Caco-2 (cell line): Measurements from ENCODE around the gene COL4A4. TPM values are rescaled to one million over a fixed set of nuclear protein-coding genes. Genes with fewer than 3 reads are reported as not detected.

ENCODE experiments used
- Bru-seq: library from RNA; stranded (reverse); fragments of 400-500 nt; gene quantifications from one replicate; lab custom pipeline; 2021; lab: Mats Ljungman, UMichigan
- BruChase-seq, 2 experiments: library from RNA; stranded (reverse); fragments of 400-500 nt; gene quantifications; one replicate each; lab custom pipeline; 2021; lab: Mats Ljungman, UMichigan
- BruUV-seq: library from RNA; stranded (reverse); fragments of 400-500 nt; replicated peaks from 2 replicates; lab custom pipeline; 2021; lab: Mats Ljungman, UMichigan
- CTCF ChIA-PET: fragments of 300-600 bp; sonication (Branson Sonifier 250); formaldehyde crosslinking; loops from one replicate; lab custom pipeline; 2022; ENCODE audit warnings: antibody characterized with exemption; lab: Charles Lee
- POLR2A ChIA-PET: fragments of 300-600 bp; sonication (Branson Sonifier 250); formaldehyde crosslinking; loops from one replicate; lab custom pipeline; 2022; ENCODE audit warnings: antibody characterized with exemption; lab: Charles Lee
- DNase-seq, 2 experiments: peaks; one replicate each; pipeline versions ENCODE4 v3.0.0 to v3.0.0-alpha.2; 2020 to 2022
- H3K27me3 ChIP-seq: replicated peaks from 2 replicates; pipeline ENCODE4 v1.6.0; 2011; ENCODE audit warnings: low read length; ENCODE audit not compliant: control insufficient read depth, insufficient read depth
- H3K36me3 ChIP-seq: 2 replicates; pipeline ENCODE4 v1.5.1; 2011; ENCODE audit warnings: low read length; ENCODE audit not compliant: control insufficient read depth, insufficient read depth
- H3K4me1 ChIP-seq: fragments of 250-450 bp; sonication (Bioruptor Pico); 2 replicates; pipeline ENCODE4 v1.5.1; 2020; ENCODE audit warnings: mild to moderate bottlenecking
- H3K4me3 ChIP-seq: 2 replicates; pipeline ENCODE4 v1.5.1; 2011; ENCODE audit warnings: low read depth, mild to moderate bottlenecking, control low read depth, low read length
- H3K9me3 ChIP-seq: fragments of 250-450 bp; sonication (Bioruptor Pico); 2 replicates; pipeline ENCODE4 v1.5.1; 2020; ENCODE audit warnings: mild to moderate bottlenecking, moderate library complexity
- H3K27ac Mint-ChIP-seq: one replicate; pipeline ENCODE4 v1.8.0; 2022; ENCODE audit warnings: mixed read lengths; ENCODE audit not compliant: unreplicated experiment
- H3K27me3 Mint-ChIP-seq: one replicate; pipeline ENCODE4 v1.8.0; 2022; ENCODE audit warnings: mixed read lengths; ENCODE audit not compliant: insufficient read depth, unreplicated experiment
- H3K36me3 Mint-ChIP-seq: one replicate; pipeline ENCODE4 v1.8.0; 2022; ENCODE audit warnings: mild to moderate bottlenecking, mixed read lengths; ENCODE audit not compliant: insufficient read depth, unreplicated experiment
- H3K4me1 Mint-ChIP-seq: one replicate; pipeline ENCODE4 v1.8.0; 2022; ENCODE audit warnings: low read depth, mixed read lengths; ENCODE audit not compliant: unreplicated experiment
- H3K4me3 Mint-ChIP-seq: one replicate; pipeline ENCODE4 v1.8.0; 2022; ENCODE audit warnings: mild to moderate bottlenecking, moderate library complexity, mixed read lengths; ENCODE audit not compliant: unreplicated experiment
- H3K9me3 Mint-ChIP-seq: one replicate; pipeline ENCODE4 v1.8.0; 2022; ENCODE audit warnings: mixed read lengths; ENCODE audit not compliant: unreplicated experiment
- intact Hi-C: fragments of 100-400 bp; cut with micrococcal nuclease; formaldehyde crosslinking; loops from one replicate; pipeline ENCODE4 v1.10.0; 2022; ENCODE audit not compliant: unreplicated experiment
- long read RNA-seq: library from polyadenylated mRNA; stranded (forward); transcript quantifications from one replicate; pipeline ENCODE4 v2.0.0, GENCODE V29; 2022
- total RNA-seq: library from RNA; stranded (reverse); gene quantifications from 2 replicates; pipeline ENCODE4 v1.2.3, GENCODE V29; 2022
- TF ChIP-seq, protein P1 (sequence below), 2 experiments: fragments of 200-600 bp in 1 of 2; IDR thresholded peaks; 1 replicate in 1 of 2; 2 replicates in 1 of 2; pipeline versions ENCODE4 v1.5.1 to v1.8.0; 2011 to 2022; ENCODE audit warnings: antibody characterized with exemption in 1 of 2, control low read depth in 1 of 2, inconsistent platforms in 1 of 2, low read depth in 1 of 2, low read length in 1 of 2, mild to moderate bottlenecking in 1 of 2, moderate library complexity in 1 of 2; ENCODE audit not compliant: insufficient read depth in 1 of 2, severe bottlenecking in 1 of 2, unreplicated experiment in 1 of 2

The COL4A4 gene
- 8.7 and 9.5 TPM in 2 replicates for total RNA-seq
- percentile 53 among the genes with signal in this experiment for Bru-seq, nascent RNA
- BruChase-seq, experiment 1, labeled RNA remaining after a 2-hour chase, result percentile 54 among the genes with signal in this experiment
- BruChase-seq, experiment 2, labeled RNA remaining after a 6-hour chase, result percentile 49 among the genes with signal in this experiment
- long read RNA-seq, partial matches to known transcripts, result 2 of 6 reads
- long read RNA-seq, other reads (novel, unspliced or antisense), result 4 of 6 reads

DNA sequence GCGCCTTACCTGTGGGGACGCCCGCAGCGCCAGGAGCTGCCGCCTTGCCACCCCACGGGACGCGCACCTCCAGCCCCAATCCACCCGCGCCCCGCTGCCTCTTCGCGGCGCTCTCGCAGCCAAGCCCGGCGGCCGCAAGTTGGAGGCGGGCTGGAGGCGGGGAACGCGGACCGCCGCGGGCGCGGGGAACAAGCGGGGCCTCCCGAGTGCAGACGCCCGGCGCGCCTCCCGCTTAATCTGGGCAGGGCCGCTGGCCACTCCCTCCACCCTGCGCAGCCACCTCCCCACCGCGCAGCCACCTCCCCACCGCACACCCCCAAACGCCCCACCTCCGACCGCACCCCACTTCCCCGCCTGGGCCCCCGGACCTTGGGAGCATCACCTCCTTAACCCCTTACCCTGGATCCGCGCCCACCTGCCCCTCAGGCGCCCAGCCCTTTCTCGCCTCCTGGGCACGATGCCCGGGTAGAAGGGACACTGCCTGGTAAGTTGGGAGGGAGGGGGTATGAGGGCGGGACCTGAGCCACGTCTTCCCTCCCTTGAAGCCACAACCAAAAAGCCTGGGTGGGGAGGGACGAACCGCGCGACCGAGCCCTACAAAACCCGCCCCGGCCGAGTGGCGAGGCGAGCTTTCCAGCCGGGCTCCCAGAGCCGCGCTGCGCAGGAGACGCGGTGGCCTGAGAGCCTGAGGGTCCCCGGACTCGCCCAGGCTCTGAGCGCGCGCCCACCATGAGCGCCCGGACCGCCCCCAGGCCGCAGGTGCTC lies at the start of gene COL4A4, which contains the start of gene COL4A3:
TSS of gene COL4A4 (minus strand) at position 208 of the 765 bp plus-strand sequence. CDS start 16,722 bp downstream, outside the sequence.
TSS of gene COL4A3 (plus strand) at position 627 of the 765 bp plus-strand sequence. CDS start at position 730, 103 bp downstream.
- DNase-seq, result peak in 1 of 2 experiments; percentile 70
- intact Hi-C loops, result loop anchor here (1.0 to 10.0 kb wide), 2 partner anchors 20 to 161 kb away; partner anchors contain the start of gene MFF
- Histone ChIP-seq H3K27me3 (no peaks in the 10 kb centered on the region), H3K36me3 (no peaks in the 10 kb centered on the region), H3K4me1 (no peaks in the 10 kb centered on the region), H3K4me3 (peak within 1 kb of the TSS; percentile 62), H3K9me3 (no peaks in the 10 kb centered on the region)
- POLR2A ChIA-PET, result no interaction called here
- no peak within 1 kb of the TSS for H3K27ac Mint-ChIP-seq
- peak within 1 kb of the TSS; percentile 76 for H3K4me3 Mint-ChIP-seq
- CTCF ChIA-PET, result no interaction called here
- H3K27me3 Mint-ChIP-seq, result peaks cover 4% of the 10 kb centered on the region
- no peaks in the 10 kb centered on the region for H3K4me1 Mint-ChIP-seq
- no TSS peak for BruUV-seq
- TF ChIP-seq, protein P1, sequence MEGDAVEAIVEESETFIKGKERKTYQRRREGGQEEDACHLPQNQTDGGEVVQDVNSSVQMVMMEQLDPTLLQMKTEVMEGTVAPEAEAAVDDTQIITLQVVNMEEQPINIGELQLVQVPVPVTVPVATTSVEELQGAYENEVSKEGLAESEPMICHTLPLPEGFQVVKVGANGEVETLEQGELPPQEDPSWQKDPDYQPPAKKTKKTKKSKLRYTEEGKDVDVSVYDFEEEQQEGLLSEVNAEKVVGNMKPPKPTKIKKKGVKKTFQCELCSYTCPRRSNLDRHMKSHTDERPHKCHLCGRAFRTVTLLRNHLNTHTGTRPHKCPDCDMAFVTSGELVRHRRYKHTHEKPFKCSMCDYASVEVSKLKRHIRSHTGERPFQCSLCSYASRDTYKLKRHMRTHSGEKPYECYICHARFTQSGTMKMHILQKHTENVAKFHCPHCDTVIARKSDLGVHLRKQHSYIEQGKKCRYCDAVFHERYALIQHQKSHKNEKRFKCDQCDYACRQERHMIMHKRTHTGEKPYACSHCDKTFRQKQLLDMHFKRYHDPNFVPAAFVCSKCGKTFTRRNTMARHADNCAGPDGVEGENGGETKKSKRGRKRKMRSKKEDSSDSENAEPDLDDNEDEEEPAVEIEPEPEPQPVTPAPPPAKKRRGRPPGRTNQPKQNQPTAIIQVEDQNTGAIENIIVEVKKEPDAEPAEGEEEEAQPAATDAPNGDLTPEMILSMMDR (IDR thresholded peaks at IDR 0.05; ENCODE audit: insufficient read depth in 1 of 2, low read depth in 1 of 2, low read length in 1 of 2, severe bottlenecking in 1 of 2, unreplicated experiment in 1 of 2), result no peak
- no peaks in the 10 kb centered on the region for H3K36me3 Mint-ChIP-seq
- no peaks in the 10 kb centered on the region for H3K9me3 Mint-ChIP-seq

DNA sequence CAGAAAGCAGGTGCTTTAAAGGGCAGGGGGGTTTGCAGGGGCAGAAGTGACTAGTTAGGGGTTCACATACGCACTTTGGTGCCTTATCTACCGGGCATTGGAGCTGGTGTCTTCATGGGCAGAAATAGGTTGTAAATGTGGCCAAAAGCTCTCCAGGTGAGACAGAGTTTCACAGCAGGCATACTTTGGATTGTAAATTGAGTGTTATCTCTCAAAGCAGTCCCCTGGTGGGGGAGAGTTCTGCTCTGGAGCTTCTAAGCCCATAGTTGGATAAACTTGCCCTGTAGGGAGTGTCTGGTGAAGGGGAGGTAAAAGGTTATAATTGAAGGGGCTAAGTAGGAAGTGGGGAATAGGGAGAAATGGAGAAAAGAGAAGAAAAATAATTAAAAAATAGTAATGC lies 43.6 kb upstream of the COL4A4 start:
- H3K9me3 ChIP-seq, result no peaks in the 10 kb centered on the region
- H3K4me3 ChIP-seq, result no peak overlapping the region
- H3K4me1 ChIP-seq, result no peaks in the 10 kb centered on the region
- no peaks in the 10 kb centered on the region for H3K4me1 Mint-ChIP-seq
- no peak overlapping the region for H3K4me3 Mint-ChIP-seq
- H3K27ac Mint-ChIP-seq, result no peak overlapping the region
- H3K36me3 Mint-ChIP-seq, result no peaks in the 10 kb centered on the region
- ChIA-PET CTCF (no interaction called here), POLR2A (no interaction called here)
- intact Hi-C loops, result no loop called here
- H3K27me3 ChIP-seq, result no peaks in the 10 kb centered on the region
- H3K9me3 Mint-ChIP-seq, result no peaks in the 10 kb centered on the region
- no TSS peak for BruUV-seq
- TF ChIP-seq, protein P1 (IDR thresholded peaks at IDR 0.05; ENCODE audit: insufficient read depth in 1 of 2, low read depth in 1 of 2, low read length in 1 of 2, severe bottlenecking in 1 of 2, unreplicated experiment in 1 of 2), result no peak
- H3K36me3 ChIP-seq, result no peaks in the 10 kb centered on the region
- no peak for DNase-seq
- H3K27me3 Mint-ChIP-seq, result no peaks in the 10 kb centered on the region

DNA sequence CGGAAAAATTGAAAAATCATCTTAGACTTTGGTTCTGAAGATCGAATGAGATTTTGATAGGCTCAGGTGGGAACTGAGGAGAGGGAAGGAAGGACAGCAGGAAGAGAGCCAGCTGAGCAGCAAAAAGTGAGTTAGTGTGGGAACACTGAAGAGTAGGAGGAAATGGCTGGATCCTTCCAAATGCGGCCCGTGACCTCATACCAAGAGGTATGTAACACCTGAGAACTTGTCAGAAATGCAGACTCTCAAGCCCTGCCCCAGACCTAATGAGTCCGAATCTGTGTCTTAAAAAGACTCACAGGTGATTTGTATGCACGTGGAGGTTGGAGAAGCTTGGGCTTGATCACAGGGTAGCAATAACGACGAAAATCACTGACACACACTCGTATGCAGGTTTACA lies 42.4 kb upstream of the COL4A4 start:
- no peak overlapping the region for H3K4me3 Mint-ChIP-seq
- BruUV-seq, result no TSS peak
- intact Hi-C loops, result no loop called here
- ChIA-PET POLR2A (no interaction called here), CTCF (no interaction called here)
- Histone ChIP-seq H3K36me3 (no peaks in the 10 kb centered on the region), H3K27me3 (no peaks in the 10 kb centered on the region), H3K4me1 (no peaks in the 10 kb centered on the region), H3K9me3 (no peaks in the 10 kb centered on the region), H3K4me3 (no peak overlapping the region)
- H3K27ac Mint-ChIP-seq, result no peak overlapping the region
- no peaks in the 10 kb centered on the region for H3K27me3 Mint-ChIP-seq
- no peaks in the 10 kb centered on the region for H3K9me3 Mint-ChIP-seq
- H3K4me1 Mint-ChIP-seq, result no peaks in the 10 kb centered on the region
- H3K36me3 Mint-ChIP-seq, result no peaks in the 10 kb centered on the region
- DNase-seq, result no peak
- TF ChIP-seq, protein P1 (IDR thresholded peaks at IDR 0.05; ENCODE audit: insufficient read depth in 1 of 2, low read depth in 1 of 2, low read length in 1 of 2, severe bottlenecking in 1 of 2, unreplicated experiment in 1 of 2), result no peak
